H1 (cell line): ENCODE data around the gene FAM161A. TPM values are rescaled to one million over a fixed set of nuclear protein-coding genes. Genes with fewer than 3 reads are reported as not detected.

Source experiments
- CTCF ChIA-PET: fragments of 300-600 bp; sonication (Branson Sonifier 250); formaldehyde crosslinking; loops from one replicate; lab custom pipeline; 2021; ENCODE audit not compliant: partially characterized antibody; lab: Charles Lee
- POLR2A ChIA-PET: fragments of 300-600 bp; sonication (Branson Sonifier 250); formaldehyde crosslinking; loops from one replicate; lab custom pipeline; 2021; ENCODE audit warnings: inconsistent platforms; ENCODE audit not compliant: partially characterized antibody; lab: Charles Lee
- DNase-seq, 2 experiments: peaks; one replicate each; pipeline versions ENCODE4 v3.0.0 to v3.0.0-alpha.2; 2010 to 2022; ENCODE audit warnings: low spot score in 2 of 2, low read depth in 1 of 2, mixed read lengths in 1 of 2
- FAIRE-seq: peaks from 2 replicates; lab custom pipeline; 2011; peaks lifted over from hg19 to GRCh38; lab: Jason Lieb, UNC
- H2AFZ ChIP-seq: 2 replicates; pipeline ENCODE4 v1.8.1; 2012; ENCODE audit warnings: low read length, inconsistent platforms
- H2AK5ac ChIP-seq: 2 replicates; pipeline ENCODE4 v1.6.1; 2013; ENCODE audit warnings: low read depth, low read length
- H2BK120ac ChIP-seq: replicated peaks from 2 replicates; pipeline ENCODE3; 2013; ENCODE audit warnings: low read depth, low read length, inconsistent platforms
- H2BK12ac ChIP-seq: 2 replicates; pipeline ENCODE4 v1.6.1; 2013; ENCODE audit warnings: low read depth, low read length
- H2BK15ac ChIP-seq: 2 replicates; pipeline ENCODE4 v1.6.1; 2013; ENCODE audit warnings: low read length
- H2BK20ac ChIP-seq: 2 replicates; pipeline ENCODE4 v1.6.1; 2013; ENCODE audit warnings: low read length
- H2BK5ac ChIP-seq: 2 replicates; pipeline ENCODE4 v1.6.1; 2013; ENCODE audit warnings: low read depth, low read length
- H3K14ac ChIP-seq: 2 replicates; pipeline ENCODE4 v1.6.1; 2013; ENCODE audit warnings: inconsistent platforms; ENCODE audit not compliant: insufficient read length
- H3K18ac ChIP-seq: 2 replicates; pipeline ENCODE4 v1.6.1; 2013; ENCODE audit warnings: low read length; ENCODE audit errors: extremely low read depth
- H3K23ac ChIP-seq: 2 replicates; pipeline ENCODE4 v1.6.1; 2013; ENCODE audit warnings: inconsistent platforms; ENCODE audit not compliant: insufficient read length
- H3K23me2 ChIP-seq: 2 replicates; pipeline ENCODE4 v1.6.1; 2013; ENCODE audit warnings: low read depth, low read length
- H3K27ac ChIP-seq: 2 replicates; pipeline ENCODE4 v1.6.1; 2011; ENCODE audit warnings: low read depth, low read length, inconsistent platforms
- H3K27me3 ChIP-seq, 4 experiments: replicated peaks in 1 of 4; 1 replicate in 1 of 4; 2 replicates in 3 of 4; pipeline versions ENCODE4 v1.6.1 to v1.8.1; 2011 to 2013; ENCODE audit warnings: low read length in 3 of 4, mild to moderate bottlenecking in 3 of 4, inconsistent platforms in 2 of 4, mixed read lengths in 2 of 4, moderate library complexity in 1 of 4; ENCODE audit not compliant: control insufficient read depth in 3 of 4, insufficient read depth in 3 of 4; ENCODE audit errors: extremely low read depth in 1 of 4
- H3K36me3 ChIP-seq, 4 experiments: 2 replicates each; pipeline versions ENCODE4 v1.6.1 to v1.8.1; 2011 to 2013; ENCODE audit warnings: mild to moderate bottlenecking in 4 of 4, low read length in 3 of 4, moderate library complexity in 2 of 4, control low read depth in 1 of 4, inconsistent platforms in 1 of 4; ENCODE audit not compliant: insufficient read depth in 4 of 4, control insufficient read depth in 2 of 4
- H3K4ac ChIP-seq: replicated peaks from 2 replicates; pipeline ENCODE3; 2013; ENCODE audit warnings: low read length, low read depth, mixed read lengths, inconsistent platforms; ENCODE audit not compliant: insufficient read length
- H3K4me1 ChIP-seq, 4 experiments: replicated peaks in 1 of 4; 1 replicate in 1 of 4; 2 replicates in 3 of 4; pipeline versions ENCODE4 v1.6.1 to v1.8.1; 2011 to 2013; ENCODE audit warnings: low read length in 3 of 4, inconsistent platforms in 2 of 4, mixed read lengths in 1 of 4; ENCODE audit not compliant: insufficient read depth in 4 of 4, control insufficient read depth in 3 of 4
- H3K4me2 ChIP-seq, 2 experiments: 2 replicates each; pipeline versions ENCODE4 v1.6.1 to v1.8.1; 2011 to 2013; ENCODE audit warnings: low read depth in 2 of 2, low read length in 2 of 2, control low read depth in 1 of 2, inconsistent platforms in 1 of 2, mild to moderate bottlenecking in 1 of 2; ENCODE audit not compliant: insufficient read depth in 1 of 2
- H3K4me3 ChIP-seq, 4 experiments: fragments of 200-600, 300-600 bp in 1 of 4; sonication (generic), shearing (Covaris generic), sonication (Bioruptor Twin) in 1 of 4; 2 replicates each; pipeline versions ENCODE4 v1.5.1 to v1.8.1; 2011 to 2016; ENCODE audit warnings: low read length in 4 of 4, low read depth in 3 of 4, control low read depth in 2 of 4, inconsistent platforms in 2 of 4, mild to moderate bottlenecking in 2 of 4, mixed read lengths in 1 of 4, moderate library complexity in 1 of 4; ENCODE audit not compliant: insufficient read depth in 2 of 4; ENCODE audit errors: extremely low read depth in 1 of 4
- H3K56ac ChIP-seq: replicated peaks from 2 replicates; pipeline ENCODE3; 2013; ENCODE audit warnings: low read depth, mild to moderate bottlenecking, mixed read lengths, low read length, inconsistent platforms; ENCODE audit not compliant: insufficient read length
- H3K79me1 ChIP-seq: 2 replicates; pipeline ENCODE4 v1.6.1; 2013; ENCODE audit warnings: low read depth, low read length, control low read depth
- H3K79me2 ChIP-seq, 2 experiments: 2 replicates each; pipeline versions ENCODE4 v1.6.1 to v1.8.1; 2012 to 2013; ENCODE audit warnings: low read length in 2 of 2, mild to moderate bottlenecking in 2 of 2, inconsistent platforms in 1 of 2; ENCODE audit not compliant: insufficient read depth in 2 of 2, control insufficient read depth in 1 of 2
- H3K9ac ChIP-seq, 4 experiments: replicated peaks in 1 of 4; 1 replicate in 1 of 4; 2 replicates in 3 of 4; pipeline versions ENCODE4 v1.6.1 to v1.8.1; 2011 to 2013; ENCODE audit warnings: low read depth in 3 of 4, low read length in 3 of 4, control low read depth in 2 of 4, mild to moderate bottlenecking in 2 of 4, moderate library complexity in 2 of 4, inconsistent platforms in 1 of 4; ENCODE audit errors: extremely low read depth in 1 of 4
- H3K9me3 ChIP-seq, 2 experiments: 2 replicates each; pipeline versions ENCODE4 v1.6.1 to v1.8.1; 2012 to 2013; ENCODE audit warnings: mild to moderate bottlenecking in 2 of 2, moderate library complexity in 2 of 2, control low read depth in 1 of 2, inconsistent platforms in 1 of 2, low read depth in 1 of 2, low read length in 1 of 2, mixed read lengths in 1 of 2; ENCODE audit not compliant: insufficient read depth in 2 of 2
- H4K20me1 ChIP-seq, 2 experiments: replicated peaks in 1 of 2; 2 replicates each; pipeline versions ENCODE3 to v1.8.1; 2011 to 2013; ENCODE audit warnings: inconsistent platforms in 2 of 2, low read length in 2 of 2, mild to moderate bottlenecking in 1 of 2; ENCODE audit not compliant: insufficient read depth in 2 of 2, control insufficient read depth in 1 of 2
- H4K5ac ChIP-seq: 2 replicates; pipeline ENCODE4 v1.6.1; 2013; ENCODE audit warnings: low read length, low read depth, mixed read lengths, inconsistent platforms; ENCODE audit not compliant: insufficient read length
- H4K8ac ChIP-seq: 2 replicates; pipeline ENCODE4 v1.8.0; 2013; ENCODE audit warnings: mild to moderate bottlenecking, moderate library complexity, low read length, inconsistent platforms; ENCODE audit not compliant: insufficient read depth; ENCODE audit errors: extremely low read depth
- H4K91ac ChIP-seq: replicated peaks from 2 replicates; pipeline ENCODE3; 2013; ENCODE audit warnings: low read length, mixed read lengths, inconsistent platforms; ENCODE audit not compliant: insufficient read length
- ASH2L ChIP-seq: fragments of 200-600, 300-600 bp; sonication (generic); IDR thresholded peaks from one replicate; pipeline ENCODE4 v1.7.1; 2017; ENCODE audit warnings: low read length
- KDM1A ChIP-seq: fragments of 200-600, 300-600 bp; sonication (generic); IDR thresholded peaks from 2 replicates; pipeline ENCODE4 v1.7.1; 2016; ENCODE audit warnings: mild to moderate bottlenecking, low read length, borderline replicate concordance
- RBBP5 ChIP-seq: IDR thresholded peaks from 2 replicates; pipeline ENCODE4 v1.7.1; 2012; ENCODE audit warnings: low read depth, mild to moderate bottlenecking, inconsistent platforms, low read length, moderate library complexity, borderline replicate concordance
- SP1 ChIP-seq: IDR thresholded peaks from 2 replicates; pipeline ENCODE4 v1.6.1; 2011; ENCODE audit warnings: low read depth, low read length
- SP4 ChIP-seq: IDR thresholded peaks from 2 replicates; pipeline ENCODE4 v1.6.1; 2012; ENCODE audit warnings: low read length, inconsistent platforms
- WGBS, 2 experiments: shearing (Covaris generic) in 1 of 2; methylation state at CpG; one replicate each; pipeline versions ENCODE4 v1.1.6 to v1.1.7; 2013 to 2015; ENCODE audit warnings: low lambda C conversion rate in 2 of 2, mixed read lengths in 2 of 2, inconsistent platforms in 1 of 2, low coverage in 1 of 2, missing lambda C conversion rate in 1 of 2; ENCODE audit not compliant: insufficient replicate concordance in 2 of 2, insufficient coverage in 1 of 2, insufficient read length in 1 of 2; ENCODE audit errors: extremely low coverage in 1 of 2, missing lambda C conversion rate in 1 of 2; 5-methylcytosine and 5-hydroxymethylcytosine counted together
- polyA plus RNA-seq, 7 experiments: library from polyadenylated mRNA; depleted of rRNA in 3 of 7; stranded (reverse) in 5 of 7; unstranded in 2 of 7; fragments of >200 nt in 5 of 7; fragments of 200-250 nt in 2 of 7; gene quantifications; 1 replicate in 5 of 7; 2 replicates in 1 of 7; 4 replicates in 1 of 7; pipeline versions ENCODE4 v1.2.1 to v1.2.3, GENCODE V29; 2011 to 2013; ENCODE audit warnings: missing spikeins in 2 of 7, mixed read lengths in 2 of 7
- total RNA-seq: library from RNA; stranded (reverse); fragmentation: NEBNext Ultra II Directional; extraction: Animal tissue kit (Norgen Biotek cat#: 25700); gene quantifications from 2 replicates; pipeline ENCODE4 v1.2.1, GENCODE V29; 2021

Gene FAM161A
- total and polyA plus RNA-seq, 2 of the 8 experiments (the other 6 are each of a cell fraction or from before 2014, with no cell fraction given), result 1.6 to 9.7 TPM

DNA sequence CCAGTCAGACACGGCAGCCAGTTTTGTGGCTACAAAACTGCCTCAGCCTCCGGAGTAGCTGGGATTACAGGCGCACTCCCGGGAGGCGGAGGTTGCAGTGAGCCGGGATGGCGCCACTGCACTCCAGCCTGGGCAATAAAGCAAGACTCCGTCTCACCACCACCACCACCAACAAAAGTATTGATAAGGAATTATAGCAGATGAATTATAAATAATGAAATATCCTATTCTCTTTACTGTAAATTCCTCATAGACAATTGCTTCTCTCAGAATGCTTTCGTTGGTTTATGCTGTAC lies 1.4 kb upstream of the FAM161A start:
- FAIRE-seq, result no peak
- peak in 1 of 2 experiments; percentile 1 for DNase-seq

More for the DNA sequence above, 1.4 kb upstream of the FAM161A start:
- Histone ChIP-seq H3K4me1 (peaks cover 0 to 3% (median 1%) of the 10 kb centered on the region in 4 experiments; a peak in 2 of 7 replicates), H3K9me3 (no peaks in the 10 kb centered on the region), H3K9ac (peak overlapping the region in 3 of 4 experiments; percentile 73 to 86 (median 76); a peak in 5 of 7 replicates), H3K27me3 (no peaks in the 10 kb centered on the region), H3K79me1 (no peaks in the 10 kb centered on the region), H2AK5ac (no peak overlapping the region), H3K4ac (no peak overlapping the region), H3K79me2 (no peaks in the 10 kb centered on the region), H3K14ac (no peak overlapping the region), H3K18ac (peak overlapping the region; percentile 88; the same call in 1 of the 2 replicates), H2BK20ac (no peak overlapping the region), H3K27ac (no peak overlapping the region), H4K8ac (no peak overlapping the region), H4K20me1 (no peaks in the 10 kb centered on the region), H3K23me2 (peaks cover 16% of the 10 kb centered on the region), H3K4me2 (peak overlapping the region; percentile 95 to 97), H2BK120ac (no peak overlapping the region), H2AFZ (peak overlapping the region; percentile 93), H4K91ac (no peak overlapping the region), H2BK12ac (no peak overlapping the region), H2BK5ac (0 out of 2 replicates have a peak overlapping the region, but pooled peaks have one; percentile 94), H3K4me3 (peak overlapping the region; percentile 55 to 92 (median 90)), H3K36me3 (no peaks in the 10 kb centered on the region), H2BK15ac (peak overlapping the region; percentile 85; the same call in 1 of the 2 replicates), H3K23ac (no peak overlapping the region), H4K5ac (peak overlapping the region; percentile 20), H3K56ac (no peak overlapping the region)
- ChIA-PET CTCF (interaction anchor here (0.6 to 1.3 kb wide), 3 partner anchors 14 to 375 kb away, joined by 3 read pairs; no protein-coding TSS in a partner anchor), POLR2A (interaction anchor here (0.8 to 3.5 kb wide), 5 partner anchors 8 to 91 kb away, joined by 3 to 14 read pairs (median 5); no protein-coding TSS in a partner anchor)
- TF ChIP-seq ASH2L (no peak), SP4 (no peak), RBBP5 (no peak), SP1 (no peak), KDM1A (no peak)
- 31% methylated on average over 9 of the region's 9 CpGs; no CpG with 5 or more reads in 1 of the 2 experiments for WGBS, 2 experiments
